ENCODE data around the gene TMEM130. TPM values are rescaled to one million over a fixed set of nuclear protein-coding genes. Genes with fewer than 3 reads are reported as not detected.

The TMEM130 gene
- total RNA-seq, 4 donors from 2014 or later, result 0.30 to 5.7 (median 1.8) TPM

DNA sequence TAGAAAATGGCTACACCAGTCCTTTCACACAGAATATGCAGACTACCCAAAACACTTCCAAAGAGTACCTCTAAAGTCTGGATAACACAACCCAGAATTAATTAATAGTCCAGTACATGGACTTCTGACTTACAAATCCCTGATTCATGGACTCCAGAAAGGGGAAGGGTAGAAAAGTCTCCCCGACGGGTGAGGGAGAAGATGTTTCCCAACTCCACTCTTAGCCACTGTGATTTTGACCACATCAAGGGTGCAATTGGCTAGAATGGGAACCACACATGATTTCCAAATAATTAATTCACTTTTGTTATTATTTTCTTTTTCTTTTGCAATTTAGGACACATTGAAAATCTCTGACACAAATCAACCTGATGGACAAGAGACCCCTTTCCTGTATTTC lies 1.4 kb downstream of the TMEM130 start:
- DNase-seq (ENCODE audit: low spot score in 2 of 2), result no peak
- Histone ChIP-seq H3K9me3 (no peaks in the 10 kb centered on the region), H3K27me3 (peaks cover 0 to 24% of the 10 kb centered on the region in 2 donors), H3K4me1 (peaks cover 0 to 28% (median 2%) of the 10 kb centered on the region in 4 donors), H3K27ac (no peak overlapping the region), H3K36me3 (no peaks in the 10 kb centered on the region), H3K4me3 (no peak overlapping the region)
- WGBS, 2 donors, result 58% methylated on average over 2 of the region's 2 CpGs
- no peak for TF ChIP-seq EP300 (IDR thresholded peaks at IDR 0.05)
- TF ChIP-seq POLR2A (IDR thresholded peaks at IDR 0.05), result no peak

DNA sequence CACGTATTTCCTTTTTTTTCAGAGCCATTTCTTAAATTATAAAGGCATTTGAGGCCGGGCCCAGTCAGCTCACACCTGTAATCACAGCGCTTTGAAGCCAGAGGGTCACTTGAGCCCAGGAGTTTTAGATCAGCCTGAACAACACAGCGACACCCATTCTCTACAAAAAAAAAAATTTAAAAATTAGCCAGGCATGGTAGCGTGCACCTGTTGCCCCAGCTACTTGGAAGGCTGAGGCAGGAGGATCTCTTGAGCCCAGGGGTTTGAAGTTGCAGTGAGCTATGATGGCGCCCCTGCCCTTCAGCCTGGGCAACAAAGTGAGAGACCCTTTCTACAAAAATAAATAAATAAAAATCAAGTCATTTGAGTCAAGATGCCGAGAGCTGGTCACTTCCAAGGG lies 3.0 kb downstream of the TMEM130 start:
- 85 to 88% methylated on average over 7 of the region's 7 CpGs for WGBS, 2 donors
- Histone ChIP-seq H3K4me1 (peaks cover 0 to 28% (median 2%) of the 10 kb centered on the region in 4 donors), H3K27ac (no peak overlapping the region), H3K36me3 (no peaks in the 10 kb centered on the region), H3K4me3 (no peak overlapping the region), H3K9me3 (no peaks in the 10 kb centered on the region), H3K27me3 (peaks cover 0 to 24% of the 10 kb centered on the region in 2 donors)
- TF ChIP-seq, protein P1, sequence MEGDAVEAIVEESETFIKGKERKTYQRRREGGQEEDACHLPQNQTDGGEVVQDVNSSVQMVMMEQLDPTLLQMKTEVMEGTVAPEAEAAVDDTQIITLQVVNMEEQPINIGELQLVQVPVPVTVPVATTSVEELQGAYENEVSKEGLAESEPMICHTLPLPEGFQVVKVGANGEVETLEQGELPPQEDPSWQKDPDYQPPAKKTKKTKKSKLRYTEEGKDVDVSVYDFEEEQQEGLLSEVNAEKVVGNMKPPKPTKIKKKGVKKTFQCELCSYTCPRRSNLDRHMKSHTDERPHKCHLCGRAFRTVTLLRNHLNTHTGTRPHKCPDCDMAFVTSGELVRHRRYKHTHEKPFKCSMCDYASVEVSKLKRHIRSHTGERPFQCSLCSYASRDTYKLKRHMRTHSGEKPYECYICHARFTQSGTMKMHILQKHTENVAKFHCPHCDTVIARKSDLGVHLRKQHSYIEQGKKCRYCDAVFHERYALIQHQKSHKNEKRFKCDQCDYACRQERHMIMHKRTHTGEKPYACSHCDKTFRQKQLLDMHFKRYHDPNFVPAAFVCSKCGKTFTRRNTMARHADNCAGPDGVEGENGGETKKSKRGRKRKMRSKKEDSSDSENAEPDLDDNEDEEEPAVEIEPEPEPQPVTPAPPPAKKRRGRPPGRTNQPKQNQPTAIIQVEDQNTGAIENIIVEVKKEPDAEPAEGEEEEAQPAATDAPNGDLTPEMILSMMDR (IDR thresholded peaks at IDR 0.05), result no peak
- no peak for DNase-seq (ENCODE audit: low spot score in 2 of 2)

DNA sequence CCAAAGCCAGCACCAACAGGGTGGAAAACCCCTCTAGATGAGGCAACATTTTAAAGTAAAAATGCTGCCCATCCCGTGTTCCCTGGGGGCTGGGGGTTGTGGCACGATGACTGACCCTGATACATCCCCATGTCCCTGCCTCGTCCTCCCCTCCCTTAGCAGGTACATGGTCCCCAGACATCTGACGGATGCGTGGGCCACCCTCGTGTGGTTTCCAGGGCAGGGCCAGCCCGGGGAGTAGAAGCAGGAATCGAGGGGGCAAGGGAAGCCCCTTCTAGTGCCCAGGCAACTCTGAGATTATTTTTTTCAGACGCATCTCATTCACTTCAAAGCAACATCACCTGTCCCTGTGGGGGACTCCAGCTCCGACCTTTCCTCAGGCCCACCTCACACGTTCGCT lies 3.5 kb downstream of the TMEM130 start:
- WGBS, 2 donors, result 85 to 86% methylated on average over 12 of the region's 12 CpGs
- peaks cover 0 to 24% of the 10 kb centered on the region in 2 donors for H3K27me3 ChIP-seq
- H3K4me3 ChIP-seq, result no peak overlapping the region
- no peaks in the 10 kb centered on the region for H3K9me3 ChIP-seq
- no peaks in the 10 kb centered on the region for H3K36me3 ChIP-seq
- H3K4me1 ChIP-seq, result peaks cover 0 to 28% (median 2%) of the 10 kb centered on the region in 4 donors
- TF ChIP-seq, protein P1 (IDR thresholded peaks at IDR 0.05), result no peak
- no peak for TF ChIP-seq POLR2A (IDR thresholded peaks at IDR 0.05)
- no peak for TF ChIP-seq EP300 (IDR thresholded peaks at IDR 0.05)
- DNase-seq (ENCODE audit: low spot score in 2 of 2), result no peak
- H3K27ac ChIP-seq, result no peak overlapping the region

DNA sequence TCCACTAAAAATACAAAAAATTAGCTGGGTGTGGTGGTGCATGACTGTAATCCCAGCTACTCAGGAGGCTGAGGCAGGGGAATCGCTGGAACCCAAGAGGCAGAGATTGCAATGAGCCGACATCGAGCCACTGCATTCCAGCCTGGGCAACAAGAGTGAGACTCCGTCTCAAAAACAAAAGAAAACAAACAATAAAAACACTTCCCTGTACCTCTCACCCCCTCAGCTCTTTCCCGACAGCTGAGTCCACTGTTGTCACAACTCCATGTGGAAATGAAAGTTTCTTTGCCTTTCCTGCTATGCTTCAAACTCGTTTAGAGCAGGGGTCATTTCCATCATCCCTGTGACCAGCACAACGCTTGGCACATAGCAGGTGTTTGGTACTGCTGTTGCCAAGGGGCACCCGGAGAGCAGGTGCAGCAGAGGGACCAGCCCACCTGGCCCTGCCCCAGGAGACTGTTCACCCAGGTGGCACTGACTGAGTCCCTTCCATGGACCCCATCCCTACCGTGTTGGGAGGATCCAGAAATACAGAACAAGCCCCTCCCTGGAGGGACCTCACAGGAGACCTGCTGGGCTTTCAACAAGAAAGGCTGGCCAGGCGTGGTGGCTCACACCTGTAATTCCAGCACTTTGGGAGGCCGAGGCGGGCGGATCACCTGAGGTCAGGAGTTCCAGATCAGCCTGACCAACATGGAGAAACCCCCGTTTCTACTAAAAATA lies 4.9 kb downstream of the TMEM130 start:
- Histone ChIP-seq H3K27ac (no peak overlapping the region), H3K36me3 (no peaks in the 10 kb centered on the region), H3K27me3 (peaks cover 0 to 15% of the 10 kb centered on the region in 2 donors), H3K4me1 (peaks cover 0 to 18% (median 0%) of the 10 kb centered on the region in 4 donors), H3K4me3 (no peak overlapping the region), H3K9me3 (no peaks in the 10 kb centered on the region)
- WGBS, 2 donors, result 62 to 64% methylated on average over 13 to 14 of the region's 14 CpGs
- TF ChIP-seq POLR2A (IDR thresholded peaks at IDR 0.05), result no peak
- TF ChIP-seq, protein P1 (IDR thresholded peaks at IDR 0.05), result no peak
- TF ChIP-seq EP300 (IDR thresholded peaks at IDR 0.05), result no peak
- no peak for DNase-seq (ENCODE audit: low spot score in 2 of 2)

DNA sequence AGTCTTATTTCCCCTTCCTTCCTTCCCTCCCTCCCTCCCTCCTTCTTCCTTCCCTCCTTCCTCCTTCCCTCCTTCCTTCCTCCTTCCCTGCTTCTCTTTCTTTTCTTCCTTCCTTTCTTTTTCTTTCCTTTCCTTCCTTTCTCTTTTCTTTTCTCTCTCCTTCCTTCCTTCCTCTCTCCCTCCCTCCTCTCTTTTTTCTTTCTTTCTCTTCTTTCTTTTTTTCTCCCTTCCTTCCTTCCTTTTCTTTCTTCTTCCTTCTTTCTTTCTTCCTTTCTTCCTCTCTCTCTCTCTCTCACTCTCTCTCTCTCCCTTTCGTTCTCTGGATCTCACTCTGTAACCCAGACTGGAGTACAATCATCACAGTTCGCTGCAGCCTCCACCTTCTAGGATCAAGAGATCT lies 6.2 kb downstream of the TMEM130 start:
- 73 to 95% methylated on average over 2 of the region's 2 CpGs for WGBS, 2 donors
- Histone ChIP-seq H3K9me3 (no peaks in the 10 kb centered on the region), H3K4me3 (no peak overlapping the region), H3K36me3 (no peaks in the 10 kb centered on the region), H3K27ac (no peak overlapping the region), H3K4me1 (peaks cover 0 to 7% (median 0%) of the 10 kb centered on the region in 4 donors), H3K27me3 (peaks cover 0 to 5% of the 10 kb centered on the region in 2 donors)
- no peak for DNase-seq (ENCODE audit: low spot score in 2 of 2)
- TF ChIP-seq, protein P1 (IDR thresholded peaks at IDR 0.05), result no peak
- no peak for TF ChIP-seq POLR2A (IDR thresholded peaks at IDR 0.05)
